HFFc6 (cell line): Measurements from ENCODE around the gene HBS1L. TPM values are rescaled to one million over a fixed set of nuclear protein-coding genes. Genes with fewer than 3 reads are reported as not detected.

Experiments used
- DNase-seq: peaks from one replicate; pipeline ENCODE4 v3.0.0-alpha.2; 2018
- H3K27ac Mint-ChIP-seq: 2 replicates; pipeline ENCODE4 v1.8.0; 2020; ENCODE audit warnings: mild to moderate bottlenecking, mixed read lengths
- H3K27me3 Mint-ChIP-seq: 2 replicates; pipeline ENCODE4 v1.8.0; 2021; ENCODE audit warnings: mild to moderate bottlenecking, moderate library complexity, mixed read lengths; ENCODE audit not compliant: insufficient read depth
- H3K36me3 Mint-ChIP-seq: 2 replicates; pipeline ENCODE4 v1.8.0; 2021; ENCODE audit warnings: low read depth, mixed read lengths
- H3K4me1 Mint-ChIP-seq: 2 replicates; pipeline ENCODE4 v1.8.0; 2020; ENCODE audit warnings: low read depth, mixed read lengths
- H3K4me3 Mint-ChIP-seq: 2 replicates; pipeline ENCODE4 v1.8.0; 2020; ENCODE audit warnings: mild to moderate bottlenecking, moderate library complexity, mixed read lengths
- H3K9me3 Mint-ChIP-seq: 2 replicates; pipeline ENCODE4 v1.8.0; 2020; ENCODE audit warnings: mild to moderate bottlenecking, mixed read lengths
- CTCF ChIP-seq: fragments of 200-600 bp; sonication (generic); IDR thresholded peaks from 2 replicates; pipeline ENCODE4 v1.5.0; 2021; ENCODE audit warnings: antibody characterized with exemption, mild to moderate bottlenecking
- total RNA-seq, 6 experiments: library from RNA; stranded (reverse); fragmentation: NEBNext Ultra II Directional; extraction: Animal tissue kit (Norgen Biotek cat#: 25700); gene quantifications; 2 replicates in 1 of 6; 3 replicates in 5 of 6; pipeline ENCODE4 v1.2.3, GENCODE V29; 2021

Gene HBS1L
- total RNA-seq, 6 experiments from 2014 or later: 100 to 123 (median 107) TPM

- peaks cover 12% of the 10 kb centered on the region for H3K27me3 Mint-ChIP-seq
- H3K9me3 Mint-ChIP-seq: no peaks in the 10 kb centered on the region
- TF ChIP-seq CTCF: peak; percentile 79
- H3K36me3 Mint-ChIP-seq: no peaks in the 10 kb centered on the region
- no peak overlapping the region for H3K27ac Mint-ChIP-seq
- DNase-seq: peak; percentile 33
- peak overlapping the region; percentile 65 for H3K4me3 Mint-ChIP-seq
- H3K4me1 Mint-ChIP-seq: peaks cover 9% of the 10 kb centered on the region
Measured at GRCh38 chr6:135088818-135089809, 34.5 kb upstream of the HBS1L start.

- H3K36me3 Mint-ChIP-seq: no peaks in the 10 kb centered on the region
- no peak for DNase-seq
- H3K9me3 Mint-ChIP-seq: no peaks in the 10 kb centered on the region
- H3K4me3 Mint-ChIP-seq: no peak overlapping the region
- H3K4me1 Mint-ChIP-seq: peaks cover 9% of the 10 kb centered on the region
- TF ChIP-seq CTCF: no peak
- peaks cover 9% of the 10 kb centered on the region for H3K27me3 Mint-ChIP-seq
- H3K27ac Mint-ChIP-seq: no peak overlapping the region
Measured at GRCh38 chr6:135088281-135088680, 33.7 kb upstream of the HBS1L start.

GRCh38 chr6:135087803-135088202 lies 33.2 kb upstream of the HBS1L start:
- H3K4me3 Mint-ChIP-seq: no peak overlapping the region
- H3K9me3 Mint-ChIP-seq: peaks cover 3% of the 10 kb centered on the region; the same call in 1 of the 2 replicates
- peaks cover 2% of the 10 kb centered on the region; the same call in 1 of the 2 replicates for H3K36me3 Mint-ChIP-seq
- H3K27me3 Mint-ChIP-seq: peaks cover 5% of the 10 kb centered on the region
- TF ChIP-seq CTCF: no peak
- peaks cover 9% of the 10 kb centered on the region for H3K4me1 Mint-ChIP-seq
- DNase-seq: no peak
- no peak overlapping the region for H3K27ac Mint-ChIP-seq

GRCh38 chr6:135087403-135087802 lies 32.8 kb upstream of the HBS1L start:
- TF ChIP-seq CTCF: peak; percentile 20; the same call in 1 of the 2 replicates
- no peak for DNase-seq
- peaks cover 9% of the 10 kb centered on the region for H3K4me1 Mint-ChIP-seq
- H3K27me3 Mint-ChIP-seq: peaks cover 5% of the 10 kb centered on the region
- H3K9me3 Mint-ChIP-seq: peaks cover 6% of the 10 kb centered on the region; the same call in 1 of the 2 replicates
- no peak overlapping the region for H3K27ac Mint-ChIP-seq
- peaks cover 3% of the 10 kb centered on the region; the same call in 1 of the 2 replicates for H3K36me3 Mint-ChIP-seq
- no peak overlapping the region for H3K4me3 Mint-ChIP-seq

- Mint-ChIP-seq H3K9me3 (peaks cover 16% of the 10 kb centered on the region), H3K27ac (no peak overlapping the region), H3K4me3 (peak overlapping the region; percentile 62; the same call in 1 of the 2 replicates), H3K27me3 (peaks cover 7% of the 10 kb centered on the region), H3K36me3 (peaks cover 10% of the 10 kb centered on the region), H3K4me1 (peaks cover 9% of the 10 kb centered on the region)
- no peak for DNase-seq
- TF ChIP-seq CTCF: no peak
Measured at GRCh38 chr6:135086414-135086764, 31.8 kb upstream of the HBS1L start.
